D721Med (cell line): ENCODE data around the gene NUTM1.

ENCODE experiments used
- DNase-seq: peaks from one replicate; pipeline ENCODE4 v3.0.0; 2011; ENCODE audit warnings: low spot score; ENCODE audit not compliant: insufficient read length
- FAIRE-seq: peaks from 2 replicates; lab custom pipeline; 2011; peaks lifted over from hg19 to GRCh38; lab: Jason Lieb, UNC
- TF ChIP-seq, protein P1 (sequence below): IDR thresholded peaks from 2 replicates; pipeline ENCODE4 v1.5.1; 2012; ENCODE audit warnings: mild to moderate bottlenecking, control low read depth; ENCODE audit not compliant: insufficient read depth; ENCODE audit errors: missing control alignments

The NUTM1 gene

GRCh38 chr15:34329006-34329405 is 14.1 kb upstream of the NUTM1 start:
- DNase-seq (no peak), FAIRE-seq (no peak)
- TF ChIP-seq, protein P1, sequence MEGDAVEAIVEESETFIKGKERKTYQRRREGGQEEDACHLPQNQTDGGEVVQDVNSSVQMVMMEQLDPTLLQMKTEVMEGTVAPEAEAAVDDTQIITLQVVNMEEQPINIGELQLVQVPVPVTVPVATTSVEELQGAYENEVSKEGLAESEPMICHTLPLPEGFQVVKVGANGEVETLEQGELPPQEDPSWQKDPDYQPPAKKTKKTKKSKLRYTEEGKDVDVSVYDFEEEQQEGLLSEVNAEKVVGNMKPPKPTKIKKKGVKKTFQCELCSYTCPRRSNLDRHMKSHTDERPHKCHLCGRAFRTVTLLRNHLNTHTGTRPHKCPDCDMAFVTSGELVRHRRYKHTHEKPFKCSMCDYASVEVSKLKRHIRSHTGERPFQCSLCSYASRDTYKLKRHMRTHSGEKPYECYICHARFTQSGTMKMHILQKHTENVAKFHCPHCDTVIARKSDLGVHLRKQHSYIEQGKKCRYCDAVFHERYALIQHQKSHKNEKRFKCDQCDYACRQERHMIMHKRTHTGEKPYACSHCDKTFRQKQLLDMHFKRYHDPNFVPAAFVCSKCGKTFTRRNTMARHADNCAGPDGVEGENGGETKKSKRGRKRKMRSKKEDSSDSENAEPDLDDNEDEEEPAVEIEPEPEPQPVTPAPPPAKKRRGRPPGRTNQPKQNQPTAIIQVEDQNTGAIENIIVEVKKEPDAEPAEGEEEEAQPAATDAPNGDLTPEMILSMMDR, result no peak

GRCh38 chr15:34330279-34330678 is 12.8 kb upstream of the NUTM1 start:
- TF ChIP-seq, protein P1, result no peak
- DNase-seq, result no peak
- FAIRE-seq, result no peak

GRCh38 chr15:34331809-34332208 is 11.3 kb upstream of the NUTM1 start:
- DNase-seq (no peak), FAIRE-seq (peak; percentile 32)
- TF ChIP-seq, protein P1, result no peak

DNA sequence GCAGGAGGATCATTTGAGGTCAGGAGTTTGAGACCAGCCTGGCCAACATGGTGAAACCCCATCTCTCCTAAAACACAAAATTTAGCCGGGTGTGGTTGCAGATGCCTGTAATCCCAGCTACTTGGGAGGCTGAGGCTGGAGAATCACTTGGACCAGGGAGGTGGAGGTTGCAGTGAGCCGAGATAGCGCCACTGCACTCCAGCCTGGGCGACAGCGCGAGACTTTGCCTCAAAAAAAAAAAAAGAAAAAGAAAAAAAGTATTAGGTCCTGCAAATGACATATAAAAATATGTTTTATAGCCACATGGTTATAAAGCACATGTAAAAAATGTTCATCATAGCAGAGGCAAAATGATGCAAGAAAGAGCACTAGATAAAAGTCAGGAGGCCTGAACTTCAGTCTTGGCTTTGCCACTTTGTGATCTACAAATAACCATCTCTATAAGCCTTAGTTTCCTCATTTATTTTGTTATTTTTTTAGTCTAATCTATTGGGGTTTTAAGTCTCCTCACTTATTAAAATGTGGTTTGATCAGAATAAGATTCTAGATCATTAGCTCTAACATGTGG is 10.5 kb upstream of the NUTM1 start:
- DNase-seq (no peak), FAIRE-seq (no peak)
- TF ChIP-seq, protein P1, result no peak

GRCh38 chr15:34334672-34335071 is 8.4 kb upstream of the NUTM1 start:
- FAIRE-seq (no peak), DNase-seq (no peak)
- TF ChIP-seq, protein P1, result no peak

DNA sequence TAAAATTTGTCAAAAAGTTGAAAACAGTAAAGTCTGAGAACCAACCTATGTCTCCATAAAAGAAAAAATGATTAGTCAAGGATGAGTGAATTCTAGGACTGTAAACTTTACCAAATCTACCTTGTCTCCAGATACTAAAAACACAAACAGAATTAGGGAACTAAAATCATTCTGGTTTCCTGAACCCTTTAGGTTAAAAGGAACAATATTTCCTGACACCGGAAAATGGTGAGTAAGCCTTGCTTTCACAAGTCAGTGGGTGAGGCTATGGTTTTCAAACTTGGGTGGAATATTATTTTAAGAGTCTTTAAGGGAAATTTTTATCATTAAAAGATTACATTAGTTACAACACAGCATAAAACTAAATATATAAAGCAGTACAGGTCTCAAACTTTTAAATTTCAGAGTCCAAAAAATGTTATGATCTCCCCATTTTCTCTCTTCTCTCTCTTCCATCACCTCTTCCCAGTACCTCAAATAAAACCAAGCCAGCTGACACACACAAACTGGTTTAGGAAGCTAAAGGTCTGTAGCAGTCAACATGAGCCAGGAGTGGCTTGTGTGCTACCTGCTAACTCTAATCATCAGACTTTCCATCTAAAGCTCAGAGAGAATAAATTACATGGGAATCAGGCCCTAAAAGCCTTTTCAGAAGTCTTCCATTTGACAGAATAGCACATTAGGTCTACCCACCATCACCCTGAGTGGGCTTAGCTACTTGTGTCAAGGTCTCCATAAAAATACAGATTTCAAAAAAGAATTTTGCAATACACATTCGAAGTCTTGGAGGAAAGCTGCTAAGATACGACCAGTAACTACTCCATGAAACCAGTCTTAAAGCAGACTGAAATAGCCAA is 7.7 kb upstream of the NUTM1 start:
- FAIRE-seq (no peak), DNase-seq (no peak)
- TF ChIP-seq, protein P1, result no peak
